ENCODE data around the gene GIPC3. TPM values are rescaled to one million over a fixed set of nuclear protein-coding genes. Genes with fewer than 3 reads are reported as not detected.
A peak's percentile ranks its signal among the peaks of the same experiment; 100 is the strongest.

The GIPC3 gene
- total RNA-seq, 6 experiments from 2014 or later = 0.51 to 1.6 (median 0.80) TPM

- no peaks in the 10 kb centered on the region for H3K27me3 ChIP-seq
- H3K4me3 ChIP-seq = no peak overlapping the region
- intact Hi-C loops (cut with DNase I) = no loop called here
- H3K4me1 ChIP-seq = peaks cover 0 to 11% (median 0%) of the 10 kb centered on the region in 4 donors
- no peaks in the 10 kb centered on the region for H3K9me3 ChIP-seq
- DNase-seq (peak in 1 of 3 donors; percentile 53), ATAC-seq (peak in 2 of 4 donors; percentile 30 to 31)
- 63% methylated on average over 10 of the region's 23 CpGs for WGBS (ENCODE audit: insufficient coverage, low coverage, low lambda C conversion rate, missing lambda C conversion rate)
- peak overlapping the region; percentile 26 to 49 (median 47) for H3K27ac ChIP-seq
- H3K36me3 ChIP-seq = no peaks in the 10 kb centered on the region
- no peak for TF ChIP-seq POLR2A (IDR thresholded peaks at IDR 0.05)
- TF ChIP-seq CTCF (IDR thresholded peaks at IDR 0.05) = no peak
Measured at GRCh38 chr19:3603121-3603811, 18.0 kb downstream of the GIPC3 start.

GRCh38 chr19:3604227-3604986 lies 19.1 kb downstream of the GIPC3 start:
- Histone ChIP-seq H3K27me3 (no peaks in the 10 kb centered on the region), H3K27ac (peak overlapping the region in 2 of 3 donors; percentile 10 to 47), H3K9me3 (no peaks in the 10 kb centered on the region), H3K36me3 (no peaks in the 10 kb centered on the region), H3K4me3 (peak overlapping the region; percentile 7 to 29 (median 7)), H3K4me1 (peaks cover 0 to 11% (median 0%) of the 10 kb centered on the region in 4 donors)
- intact Hi-C loops (cut with DNase I) = no loop called here
- ATAC-seq (no peak), DNase-seq (no peak)
- TF ChIP-seq CTCF (IDR thresholded peaks at IDR 0.05) (no peak), POLR2A (IDR thresholded peaks at IDR 0.05) (no peak)
- WGBS (ENCODE audit: insufficient coverage, low coverage, low lambda C conversion rate, missing lambda C conversion rate) = 51% methylated on average over 7 of the region's 27 CpGs

- no peak for DNase-seq
Measured at GRCh38 chr19:3604987-3605343, 19.7 kb downstream of the GIPC3 start.

GRCh38 chr19:3605361-3605760 lies 20.1 kb downstream of the GIPC3 start:
- 57% methylated on average over 3 of the region's 3 CpGs for WGBS (ENCODE audit: insufficient coverage, low coverage, low lambda C conversion rate, missing lambda C conversion rate)
- peak overlapping the region in 1 of 3 donors; percentile 31 for H3K27ac ChIP-seq
- DNase-seq = no peak
- no peaks in the 10 kb centered on the region for H3K27me3 ChIP-seq
- peak overlapping the region; percentile 7 to 42 (median 26) for H3K4me3 ChIP-seq
- TF ChIP-seq CTCF (IDR thresholded peaks at IDR 0.05) (no peak), POLR2A (IDR thresholded peaks at IDR 0.05) (no peak)
- ATAC-seq = no peak
- H3K4me1 ChIP-seq = peaks cover 0 to 11% (median 0%) of the 10 kb centered on the region in 4 donors
- no peaks in the 10 kb centered on the region for H3K9me3 ChIP-seq
- no peaks in the 10 kb centered on the region for H3K36me3 ChIP-seq
- intact Hi-C loops (cut with DNase I) = no loop called here

More at GRCh38 chr19:3604987-3605343, 19.7 kb downstream of the GIPC3 start:
- ATAC-seq = no peak
- Histone ChIP-seq H3K36me3 (no peaks in the 10 kb centered on the region), H3K27ac (peak overlapping the region in 2 of 3 donors; percentile 10 to 31), H3K4me1 (peaks cover 0 to 11% (median 0%) of the 10 kb centered on the region in 4 donors), H3K27me3 (no peaks in the 10 kb centered on the region), H3K9me3 (no peaks in the 10 kb centered on the region), H3K4me3 (peak overlapping the region; percentile 7 to 29 (median 7))
- intact Hi-C loops (cut with DNase I) = no loop called here
- no peak for TF ChIP-seq CTCF (IDR thresholded peaks at IDR 0.05)
- no peak for TF ChIP-seq POLR2A (IDR thresholded peaks at IDR 0.05)
- 45% methylated on average over 5 of the region's 11 CpGs for WGBS (ENCODE audit: insufficient coverage, low coverage, low lambda C conversion rate, missing lambda C conversion rate)

All from right lobe of liver (tissue), 6 donors.